ENCODE data around the gene PTPN1.

The PTPN1 gene

DNA sequence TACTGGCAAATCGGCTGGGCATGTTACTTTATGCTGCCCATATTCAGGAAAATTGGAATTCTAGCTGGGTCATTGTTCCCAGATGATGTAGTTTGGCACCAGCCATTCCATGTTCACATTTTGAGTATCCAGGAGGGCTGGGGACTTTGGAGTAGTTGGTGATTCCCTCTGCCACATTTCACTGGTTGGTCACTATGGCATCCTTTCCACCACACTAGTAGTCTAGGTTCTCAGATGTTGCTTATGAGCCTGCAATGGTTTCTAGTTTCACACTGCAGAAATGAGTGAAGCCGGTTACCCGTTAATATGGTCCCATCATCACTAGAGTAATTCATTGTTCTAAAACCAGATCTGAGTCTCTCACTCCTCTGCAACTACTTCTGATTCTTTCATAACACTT, 4.6 kb downstream of the PTPN1 start:
- DNase-seq: no peak

- no peak for DNase-seq
These were observed 5.4 kb downstream of the PTPN1 start for GRCh38 chr20:50515471-50516106.

DNA sequence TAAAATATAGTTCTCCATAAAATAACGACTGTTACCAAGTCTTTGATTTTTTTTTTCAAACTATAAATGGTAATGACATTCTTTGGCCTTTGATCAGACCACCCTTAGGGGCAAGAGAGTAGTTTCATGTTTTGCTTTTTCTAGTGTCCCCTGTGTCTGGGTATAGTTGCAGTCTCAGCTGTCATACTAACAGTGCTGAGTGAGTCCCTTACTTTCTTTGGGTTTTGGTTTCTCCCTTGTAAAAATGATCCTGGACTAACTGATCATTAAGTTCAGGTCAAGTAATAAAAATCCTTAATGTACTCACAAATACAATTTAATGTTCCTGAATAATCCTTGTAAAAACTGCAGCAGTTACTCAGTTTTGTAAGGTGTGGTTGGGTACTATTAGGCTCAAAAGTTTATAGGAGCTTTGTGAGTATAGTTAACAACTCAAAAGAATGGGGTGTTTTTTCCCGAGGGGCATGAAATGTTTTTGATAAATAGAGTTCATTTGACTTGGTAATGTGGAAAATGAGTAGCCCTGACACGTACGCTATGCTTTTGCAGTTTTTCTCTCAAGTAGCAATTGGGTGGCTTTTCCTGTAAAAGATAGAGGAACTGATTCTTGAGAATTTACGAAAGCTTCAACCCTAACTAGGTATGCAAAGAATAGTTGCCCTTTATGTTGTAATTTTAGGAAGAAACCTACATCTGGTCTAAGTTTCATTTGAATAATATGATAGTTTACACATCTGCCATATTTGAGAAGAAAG, 6.2 kb downstream of the PTPN1 start:
- no peak for DNase-seq

GRCh38 chr20:50516935-50517816, 7.0 kb downstream of the PTPN1 start:
- no peak for DNase-seq

- no peak for DNase-seq
These were observed 7.6 kb downstream of the PTPN1 start for GRCh38 chr20:50517817-50518154.

- no peak for DNase-seq
These were observed 8.1 kb downstream of the PTPN1 start for GRCh38 chr20:50518270-50518721.

DNA sequence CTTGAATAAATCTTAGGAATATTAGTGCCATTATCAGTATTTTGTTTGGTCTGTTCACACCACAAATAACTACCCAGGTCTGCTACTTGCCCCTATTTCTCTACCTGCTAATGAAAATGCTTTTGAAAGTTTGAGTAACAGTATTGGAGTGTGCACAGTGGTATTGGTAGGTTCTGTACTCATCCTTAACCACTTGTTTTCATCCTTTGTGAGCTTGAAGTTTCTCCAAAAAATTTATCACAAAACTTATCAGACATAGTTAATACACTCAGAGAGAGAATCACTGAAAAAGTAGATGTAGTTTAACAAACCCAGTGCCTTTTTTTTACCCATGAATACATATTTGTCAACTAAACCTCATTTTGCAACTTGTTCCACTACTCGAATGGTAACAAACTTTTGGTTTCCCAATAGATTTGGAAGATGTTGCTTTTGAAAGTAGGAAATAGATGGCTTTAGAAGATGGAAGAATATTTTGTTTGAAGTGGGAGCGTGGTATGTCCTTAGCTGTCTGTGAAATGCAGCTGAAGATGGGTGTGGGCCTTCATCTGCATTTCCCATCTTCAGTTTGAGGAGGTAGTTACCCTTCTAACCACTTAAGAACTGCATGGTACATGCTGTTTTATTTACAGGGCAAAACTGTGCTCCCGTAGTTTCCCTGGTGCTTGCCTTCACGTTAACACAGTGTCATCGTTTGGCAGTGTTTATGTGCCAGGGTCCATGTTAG, 9.0 kb downstream of the PTPN1 start:
- no peak for DNase-seq

- DNase-seq: no peak
These were observed 10.2 kb downstream of the PTPN1 start for GRCh38 chr20:50520222-50520880.

DNA sequence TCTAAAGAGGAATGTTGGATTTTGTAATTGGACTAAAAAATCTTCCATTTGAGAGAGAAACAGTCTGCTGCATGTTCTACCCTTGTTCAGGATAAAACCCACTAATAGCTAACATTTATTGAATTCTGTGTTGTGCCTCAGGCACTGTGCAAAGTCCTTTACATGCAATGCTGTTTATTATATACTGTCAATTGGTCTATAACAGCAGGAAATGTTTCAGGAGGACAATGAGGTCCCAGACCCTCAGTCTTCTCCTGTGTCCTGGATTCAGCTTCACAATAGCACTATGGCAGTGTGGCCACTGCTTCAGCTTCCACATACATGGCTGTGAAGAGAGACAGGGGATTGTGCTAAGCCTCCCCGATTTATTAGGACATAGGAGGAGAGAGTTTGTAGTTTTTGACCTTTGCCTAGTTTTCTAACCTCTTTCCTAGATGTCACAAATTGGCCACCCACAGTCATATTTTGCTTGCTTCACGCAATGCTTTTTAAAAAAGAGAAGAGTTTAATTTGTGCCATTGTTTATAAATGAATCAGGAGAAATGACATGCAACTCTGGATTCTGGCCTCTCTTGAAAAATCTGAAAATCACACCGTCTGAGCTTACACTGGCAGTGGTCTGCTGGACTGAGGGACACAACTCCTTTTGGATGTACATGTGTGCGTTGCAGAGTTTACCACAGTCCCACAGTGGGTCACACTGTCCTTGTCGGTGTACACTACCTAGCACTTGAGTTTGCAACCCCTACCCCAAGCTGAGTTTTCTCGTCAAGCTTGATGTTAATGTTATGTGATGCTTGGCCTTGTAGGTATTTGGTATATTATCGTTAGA, 11.3 kb downstream of the PTPN1 start:
- DNase-seq: no peak

DNA sequence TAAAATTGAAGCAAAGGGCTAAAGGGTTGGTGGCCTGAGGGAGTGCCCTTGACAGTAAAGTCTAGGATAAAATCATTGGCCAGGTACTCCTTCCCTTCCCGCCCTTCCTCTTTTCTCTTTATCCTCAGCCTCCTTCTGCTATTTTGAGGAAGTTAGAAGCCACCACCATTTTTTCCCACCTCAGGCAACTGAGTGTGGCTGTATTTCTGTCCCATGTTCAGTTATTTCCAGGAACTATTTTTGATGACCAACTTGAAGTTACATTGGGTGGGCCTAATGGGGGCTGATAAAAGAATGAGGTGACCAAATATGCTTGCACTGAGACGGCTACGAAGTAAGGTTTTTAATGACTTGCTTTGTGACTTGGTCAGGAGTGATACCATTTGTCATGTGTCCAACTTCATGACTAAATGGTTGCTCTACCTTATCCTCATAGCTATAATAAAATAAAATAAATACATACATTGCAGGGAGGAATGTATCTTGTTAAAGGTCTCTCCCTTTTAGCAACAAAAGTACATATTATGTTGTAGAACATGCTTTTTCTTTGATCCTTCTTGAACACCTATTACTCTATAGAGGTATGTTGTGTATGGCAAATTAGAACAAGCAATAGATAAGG, 12.0 kb downstream of the PTPN1 start:
- no peak for DNase-seq

- DNase-seq: no peak
These were observed 13.5 kb downstream of the PTPN1 start for GRCh38 chr20:50523552-50524167.

DNA sequence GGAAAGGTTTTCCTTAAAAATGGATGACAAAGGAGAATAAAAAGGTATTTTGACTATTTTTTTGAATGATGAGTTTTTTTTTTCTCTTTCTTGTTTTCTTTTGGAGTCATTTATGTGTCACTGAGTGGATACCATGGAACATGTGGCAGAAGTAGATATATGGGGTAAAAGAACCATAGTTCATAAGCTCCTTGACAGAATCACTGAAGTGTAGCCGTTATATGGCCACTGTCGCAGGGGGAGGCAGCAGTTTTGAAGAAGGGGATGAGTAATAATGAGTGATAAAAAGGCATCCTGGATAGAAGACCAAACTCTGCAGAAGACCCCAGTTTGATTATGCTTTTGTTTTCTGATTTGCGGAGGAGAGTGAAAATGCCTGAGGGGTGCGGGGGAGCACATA, 15.5 kb downstream of the PTPN1 start:
- no peak for DNase-seq

DNA sequence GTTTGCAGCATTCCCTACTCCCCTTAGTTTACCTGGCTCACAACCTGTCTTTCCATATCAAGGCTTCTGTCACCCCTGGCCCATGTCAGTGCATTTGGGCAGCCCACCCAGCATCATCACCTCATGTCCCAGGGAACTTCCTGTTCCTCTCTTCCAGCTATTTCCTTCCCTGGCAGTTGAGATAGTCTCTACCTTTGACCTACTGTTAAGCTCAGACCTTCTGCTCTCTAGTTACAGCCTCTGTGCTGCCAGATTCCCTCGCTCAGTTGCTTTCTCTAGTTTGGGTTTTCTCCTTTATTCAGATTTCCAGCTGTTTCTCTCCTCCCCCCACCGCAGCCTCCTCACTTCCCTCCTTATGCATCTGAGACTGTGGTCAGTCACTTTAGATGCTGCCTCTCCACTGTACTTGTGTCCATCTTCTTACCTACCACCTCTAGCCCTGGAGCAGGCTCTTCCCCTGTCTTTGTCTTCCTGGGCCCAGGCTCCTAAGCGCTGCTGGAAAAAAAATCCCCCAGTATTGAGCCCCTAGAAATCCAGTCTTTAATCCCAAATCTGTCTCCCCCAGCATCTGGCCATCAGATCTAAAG, 16.3 kb downstream of the PTPN1 start:
- DNase-seq: peak; percentile 42

- DNase-seq: no peak
These were observed 17.0 kb downstream of the PTPN1 start for GRCh38 chr20:50527068-50527605.

- no peak for DNase-seq
These were observed 17.9 kb downstream of the PTPN1 start for GRCh38 chr20:50528129-50528528.

DNA sequence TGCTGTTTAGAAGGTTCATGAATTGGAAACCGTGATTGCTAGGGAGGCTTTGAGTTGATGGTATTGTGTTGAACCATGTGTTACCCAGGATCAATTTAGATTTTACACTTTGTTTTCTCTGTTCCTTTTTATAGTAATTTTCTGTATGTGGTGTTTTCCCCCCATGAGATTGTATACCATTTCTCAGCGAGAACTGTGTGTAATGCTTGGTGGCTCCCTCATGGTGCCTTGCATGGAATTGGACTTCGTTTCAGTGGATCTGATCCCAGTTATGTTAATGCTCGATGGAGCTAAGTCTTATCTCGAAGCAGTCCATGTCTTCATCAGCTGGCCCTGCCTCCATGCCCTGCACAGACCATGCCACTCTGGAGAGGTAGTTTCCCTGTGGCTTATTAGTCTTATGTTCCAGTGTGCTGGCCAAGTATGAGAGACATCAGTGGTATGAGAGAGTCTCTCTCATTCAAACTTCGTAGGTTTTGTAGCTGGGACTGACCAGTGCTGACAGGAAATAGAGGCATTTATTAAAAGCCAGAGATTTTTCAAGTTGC, 18.7 kb downstream of the PTPN1 start:
- DNase-seq: no peak

DNA sequence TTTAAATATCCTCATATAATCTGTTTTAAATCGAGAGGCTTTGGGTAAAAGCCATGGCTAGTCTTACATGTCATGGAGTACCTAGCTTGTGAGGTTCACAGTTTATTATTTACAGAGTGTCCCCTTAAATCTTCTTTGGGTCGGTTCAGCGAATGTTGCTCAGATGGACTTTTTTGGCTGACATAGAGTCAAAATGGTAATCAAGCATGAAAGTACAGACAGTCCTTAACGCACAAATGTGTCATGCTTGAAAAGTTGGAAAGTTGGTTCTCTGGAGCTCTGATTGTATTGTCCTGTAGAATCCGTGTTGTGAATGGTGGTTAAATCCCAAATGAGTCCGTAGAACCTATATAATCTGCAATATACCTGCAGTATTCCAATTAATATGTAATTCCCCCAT, 22.0 kb downstream of the PTPN1 start:
- no peak for DNase-seq

DNA sequence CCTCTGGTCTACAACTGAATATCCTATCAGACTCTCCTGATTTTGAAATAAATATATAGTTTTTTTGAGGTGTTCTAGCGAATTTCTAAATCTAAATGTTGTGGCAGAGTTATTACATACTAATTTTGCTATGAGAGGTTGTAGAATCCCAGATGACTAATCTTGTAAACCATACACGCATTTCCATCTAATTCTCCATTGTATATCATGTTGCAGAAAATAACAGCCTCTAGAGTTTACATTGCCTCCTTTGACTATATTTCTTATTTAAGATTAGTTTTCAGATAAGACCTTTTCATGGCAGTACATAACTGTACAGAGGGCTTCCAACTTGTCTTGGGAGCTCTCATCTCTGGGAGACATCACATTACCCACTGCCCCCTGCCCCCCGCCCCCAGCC, 22.9 kb downstream of the PTPN1 start:
- no peak for DNase-seq

DNA sequence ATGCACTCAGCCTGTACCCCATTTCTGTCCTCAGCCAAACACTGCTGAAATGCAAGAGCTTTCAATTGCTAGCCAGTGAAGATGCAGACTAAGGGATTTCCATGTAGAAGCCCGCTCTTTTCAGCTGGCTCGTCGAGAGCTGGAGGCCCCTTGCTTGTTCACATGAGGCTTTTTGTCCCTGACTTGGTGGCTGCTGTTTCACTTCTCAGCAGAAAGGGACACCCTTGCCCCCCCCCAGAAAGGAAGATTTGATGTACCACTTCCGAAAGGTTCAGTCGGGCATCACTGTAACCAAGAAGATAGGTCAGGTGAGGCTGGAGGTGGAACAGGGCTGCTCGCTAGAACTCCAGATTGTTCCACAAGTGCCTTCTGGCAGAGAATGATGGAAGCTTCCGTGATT, 23.3 kb downstream of the PTPN1 start:
- no peak for DNase-seq

GRCh38 chr20:50534567-50534966, 24.4 kb downstream of the PTPN1 start:
- DNase-seq: peak; percentile 50
